NB4 (cell line): ENCODE data around the gene ZNF629.

Experiments
- DNase-seq: peaks from one replicate; pipeline ENCODE4 v3.0.0; 2010; ENCODE audit warnings: low read depth
- H3K4me3 ChIP-seq: one replicate; pipeline ENCODE4 v1.5.1; 2011; ENCODE audit warnings: mild to moderate bottlenecking, low read depth, low read length, moderate library complexity
- CTCF ChIP-seq: IDR thresholded peaks from one replicate; pipeline ENCODE4 v1.5.1; 2012; ENCODE audit warnings: low read depth, low read length
- MYC ChIP-seq: IDR thresholded peaks from 2 replicates; pipeline ENCODE4 v1.6.1; 2011; ENCODE audit warnings: low read depth, low read length
- POLR2A ChIP-seq: IDR thresholded peaks from 2 replicates; pipeline ENCODE4 v1.6.1; 2011; ENCODE audit warnings: mild to moderate bottlenecking; ENCODE audit not compliant: insufficient read length; ENCODE audit errors: extremely low read depth
- TF ChIP-seq, protein P1 (sequence below): IDR thresholded peaks from 2 replicates; pipeline ENCODE4 v1.6.1; 2011; ENCODE audit warnings: low read depth, low read length

ZNF629 gene

DNA sequence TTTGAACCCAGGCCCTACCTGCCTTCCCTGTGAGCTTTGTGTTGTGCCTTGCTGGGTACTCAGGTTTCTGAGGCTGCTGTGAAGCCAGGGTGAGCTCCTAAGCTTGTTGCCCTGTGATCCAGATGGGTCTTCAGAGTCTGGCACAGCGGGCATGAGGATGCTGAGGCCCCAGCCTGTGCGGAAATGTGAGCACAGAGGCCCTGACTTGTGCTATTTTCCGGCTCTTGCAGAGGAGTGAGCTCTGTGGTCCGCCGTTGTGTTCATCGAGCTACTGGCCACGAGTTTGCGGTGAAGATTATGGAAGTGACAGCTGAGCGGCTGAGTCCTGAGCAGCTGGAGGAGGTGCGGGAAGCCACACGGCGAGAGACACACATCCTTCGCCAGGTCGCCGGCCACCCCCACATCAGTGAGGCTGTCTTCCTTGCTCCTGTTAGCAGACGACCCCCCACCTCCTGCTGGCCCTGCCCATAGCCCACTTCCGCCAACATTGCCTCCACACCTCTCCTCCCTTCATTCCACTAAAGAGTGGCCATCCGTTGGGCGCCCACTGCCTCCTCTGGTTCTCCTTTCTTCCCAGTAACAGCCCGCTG, 36.0 kb downstream of the ZNF629 start:
- no peak for DNase-seq
- no peak overlapping the region for H3K4me3 ChIP-seq
- TF ChIP-seq MYC (no peak), POLR2A (no peak)
- TF ChIP-seq, protein P1, sequence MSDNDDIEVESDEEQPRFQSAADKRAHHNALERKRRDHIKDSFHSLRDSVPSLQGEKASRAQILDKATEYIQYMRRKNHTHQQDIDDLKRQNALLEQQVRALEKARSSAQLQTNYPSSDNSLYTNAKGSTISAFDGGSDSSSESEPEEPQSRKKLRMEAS: no peak

- TF ChIP-seq POLR2A: no peak
- TF ChIP-seq CTCF: no peak
- no peak for TF ChIP-seq MYC
- DNase-seq: no peak
These were observed 36.8 kb downstream of the ZNF629 start for GRCh38 chr16:30750201-30750600.

DNA sequence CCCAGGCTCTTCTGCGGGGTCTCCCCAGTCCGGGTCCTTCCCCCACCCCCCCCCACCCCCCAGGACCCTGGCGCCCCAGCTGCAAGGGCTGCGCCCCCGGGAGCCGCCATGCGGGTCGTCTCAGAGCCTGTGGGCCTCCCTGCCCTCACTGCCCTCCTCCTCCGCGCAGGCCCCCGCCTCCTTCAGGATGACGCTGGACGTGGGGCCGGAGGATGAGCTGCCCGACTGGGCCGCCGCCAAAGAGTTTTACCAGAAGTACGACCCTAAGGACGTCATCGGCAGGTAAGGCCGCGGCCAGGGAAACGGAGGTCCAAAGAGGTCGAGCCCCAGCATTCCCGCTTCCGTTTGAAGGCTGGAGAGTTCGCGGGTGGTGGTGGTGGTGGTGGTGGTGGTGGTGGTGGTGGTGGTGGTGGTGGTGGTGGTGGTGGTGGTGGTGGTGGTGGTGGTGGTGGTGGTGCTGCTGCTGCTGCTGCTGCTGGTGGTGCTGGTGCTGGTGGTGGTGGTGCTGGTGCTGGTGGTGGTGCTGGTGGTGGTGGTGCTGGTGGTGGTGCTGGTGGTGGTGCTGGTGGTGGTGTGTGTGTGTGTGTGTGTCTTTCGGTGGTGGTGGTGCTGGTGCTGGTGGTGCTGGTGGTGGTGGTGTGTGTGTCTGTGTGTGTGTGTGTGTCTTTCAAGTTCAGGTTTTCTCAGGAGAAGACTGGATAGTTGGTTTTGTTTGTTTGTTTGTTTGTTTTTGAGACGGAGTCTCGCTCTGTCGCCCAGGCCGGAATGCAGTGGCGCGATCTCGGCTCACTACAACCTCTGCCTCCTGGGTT, 38.2 kb downstream of the ZNF629 start:
- peak; percentile 53 for DNase-seq
- TF ChIP-seq, protein P1: no peak
- TF ChIP-seq CTCF (no peak), POLR2A (no peak), MYC (no peak)

More at GRCh38 chr16:30750201-30750600, 36.8 kb downstream of the ZNF629 start:
- peak overlapping the region; percentile 50 for H3K4me3 ChIP-seq

GRCh38 chr16:30747799-30748633, 39.0 kb downstream of the ZNF629 start, which contains the start of gene PHKG2:
Gene PHKG2, plus strand, starts transcription at chr16:30748425. Its CDS starts 396 bp downstream, at chr16:30748821.
- TF ChIP-seq MYC: peak; percentile 92
- TF ChIP-seq POLR2A: peak; percentile 73
- TF ChIP-seq, protein P1: peak; percentile 98
- no peak for TF ChIP-seq CTCF
- DNase-seq: peak; percentile 99
- peak within 1 kb of the TSS; percentile 74 for H3K4me3 ChIP-seq

More for the DNA sequence above, 38.2 kb downstream of the ZNF629 start:
- H3K4me3 ChIP-seq: peak overlapping the region; percentile 74

GRCh38 chr16:30747331-30747730, 39.7 kb downstream of the ZNF629 start:
- H3K4me3 ChIP-seq: no peak overlapping the region
- TF ChIP-seq CTCF: no peak
- TF ChIP-seq MYC: no peak
- no peak for DNase-seq

GRCh38 chr16:30746638-30747175, 40.3 kb downstream of the ZNF629 start:
- no peak overlapping the region for H3K4me3 ChIP-seq
- no peak for DNase-seq
- no peak for TF ChIP-seq CTCF
- TF ChIP-seq, protein P1: no peak
- TF ChIP-seq MYC: no peak
- no peak for TF ChIP-seq POLR2A
